Measurements from ENCODE around the gene TPRX2.

DNA sequence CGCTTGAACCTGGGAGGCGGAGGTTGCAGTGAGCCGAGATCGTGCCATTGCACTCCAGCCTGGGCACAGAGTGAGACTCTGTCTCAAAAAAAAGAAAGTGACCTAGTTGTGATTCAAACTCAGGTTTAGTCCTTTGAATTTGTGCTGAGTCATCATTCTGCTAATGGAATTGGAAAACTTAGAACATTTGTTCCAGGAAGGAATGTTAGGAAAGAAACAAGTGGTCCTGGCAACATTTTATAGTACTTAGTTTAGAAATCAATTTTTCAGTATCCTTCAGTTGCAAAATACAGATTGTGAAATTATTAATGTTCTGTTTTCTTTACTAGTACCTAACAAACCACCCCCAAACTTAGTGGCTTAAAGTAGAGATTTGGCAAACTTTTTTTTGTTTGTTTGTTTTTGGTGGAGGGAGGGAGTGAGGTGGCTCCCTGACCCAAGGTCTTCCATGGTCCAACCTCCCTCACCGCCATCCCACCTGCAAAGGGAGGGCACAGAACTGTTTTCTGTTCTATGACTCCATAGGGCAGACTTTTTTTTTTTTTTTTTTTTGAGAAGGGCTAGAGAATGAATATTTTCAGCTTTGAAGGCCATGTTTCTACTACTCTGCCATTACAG, 36.2 kb downstream of the TPRX2 start:
- TF ChIP-seq, protein P1, sequence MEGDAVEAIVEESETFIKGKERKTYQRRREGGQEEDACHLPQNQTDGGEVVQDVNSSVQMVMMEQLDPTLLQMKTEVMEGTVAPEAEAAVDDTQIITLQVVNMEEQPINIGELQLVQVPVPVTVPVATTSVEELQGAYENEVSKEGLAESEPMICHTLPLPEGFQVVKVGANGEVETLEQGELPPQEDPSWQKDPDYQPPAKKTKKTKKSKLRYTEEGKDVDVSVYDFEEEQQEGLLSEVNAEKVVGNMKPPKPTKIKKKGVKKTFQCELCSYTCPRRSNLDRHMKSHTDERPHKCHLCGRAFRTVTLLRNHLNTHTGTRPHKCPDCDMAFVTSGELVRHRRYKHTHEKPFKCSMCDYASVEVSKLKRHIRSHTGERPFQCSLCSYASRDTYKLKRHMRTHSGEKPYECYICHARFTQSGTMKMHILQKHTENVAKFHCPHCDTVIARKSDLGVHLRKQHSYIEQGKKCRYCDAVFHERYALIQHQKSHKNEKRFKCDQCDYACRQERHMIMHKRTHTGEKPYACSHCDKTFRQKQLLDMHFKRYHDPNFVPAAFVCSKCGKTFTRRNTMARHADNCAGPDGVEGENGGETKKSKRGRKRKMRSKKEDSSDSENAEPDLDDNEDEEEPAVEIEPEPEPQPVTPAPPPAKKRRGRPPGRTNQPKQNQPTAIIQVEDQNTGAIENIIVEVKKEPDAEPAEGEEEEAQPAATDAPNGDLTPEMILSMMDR (IDR thresholded peaks at IDR 0.05): no peak
- no peak for TF ChIP-seq POLR2AphosphoS5 (IDR thresholded peaks at IDR 0.05)
- TF ChIP-seq EP300 (IDR thresholded peaks at IDR 0.05): no peak

All from stomach (tissue), 4 donors.